K562 (cell line): ENCODE results near the gene RNF138. TPM values are rescaled to one million over a fixed set of nuclear protein-coding genes. Genes with fewer than 3 reads are reported as not detected.

Source experiments
- ATAC-seq: fragments of 200-7000 bp; cut with Tn5 transposase; 3 replicates; pipeline ENCODE4 v1.9.1; 2020; ENCODE audit warnings: moderate library complexity
- BruUV-seq: library from RNA; stranded (reverse); fragments of 400-500 nt; replicated peaks from 2 replicates; lab custom pipeline; 2021; lab: Mats Ljungman, UMichigan
- CTCF ChIA-PET: fragments of 300-600 bp; formaldehyde crosslinking; extraction: SDS; loops from one replicate; lab custom pipeline; 2021; ENCODE audit warnings: low intra/inter-chr PET ratio; lab: Yijun Ruan, JAX
- POLR2A ChIA-PET: fragments of 300-600, 350-650 bp; sonication (Branson Sonifier 250); formaldehyde crosslinking; extraction: SDS; loops from one replicate; lab custom pipeline; 2021; ENCODE audit warnings: antibody characterized with exemption, inconsistent platforms; lab: Yijun Ruan, JAX
- DNase-seq, 4 experiments: peaks; one replicate each; pipeline versions ENCODE4 v3.0.0 to v3.0.0-alpha.2; 2011 to 2018; ENCODE audit warnings: low spot score in 3 of 4, mixed read lengths in 3 of 4; ENCODE audit errors: extremely low read depth in 1 of 4
- FAIRE-seq: peaks from 2 replicates; lab custom pipeline; 2011; peaks lifted over from hg19 to GRCh38; lab: Jason Lieb, UNC
- H2AFZ ChIP-seq: 2 replicates; pipeline ENCODE4 v1.6.0; 2011; ENCODE audit warnings: low read depth, low read length, control low read depth, inconsistent platforms
- H3K27ac ChIP-seq: fragments of 200-600 bp; 3 replicates; pipeline ENCODE4 v1.8.0; 2011; ENCODE audit warnings: low read depth, mild to moderate bottlenecking, control low read depth, inconsistent platforms, low read length, moderate library complexity, mixed read lengths; ENCODE audit errors: extremely low read depth
- H3K27me3 ChIP-seq, 2 experiments: fragments of 300-600 bp in 1 of 2; 2 replicates in 1 of 2; 3 replicates in 1 of 2; pipeline versions ENCODE4 v1.6.0 to v1.8.0; 2011; ENCODE audit warnings: inconsistent platforms in 2 of 2, low read length in 2 of 2, mild to moderate bottlenecking in 1 of 2, mixed read lengths in 1 of 2, moderate library complexity in 1 of 2; ENCODE audit not compliant: control insufficient read depth in 2 of 2, insufficient read depth in 2 of 2
- H3K36me3 ChIP-seq: fragments of 300-600 bp; 3 replicates; pipeline ENCODE4 v1.8.0; 2011; ENCODE audit warnings: mild to moderate bottlenecking, low read length, inconsistent platforms; ENCODE audit not compliant: control insufficient read depth, insufficient read depth
- H3K4me1 ChIP-seq, 2 experiments: fragments of 200-600 bp in 1 of 2; replicated peaks in 1 of 2; 2 replicates in 1 of 2; 3 replicates in 1 of 2; pipeline versions ENCODE4 v1.5.1 to v1.8.0; 2011; ENCODE audit warnings: inconsistent platforms in 2 of 2, low read length in 2 of 2, mild to moderate bottlenecking in 1 of 2, mixed read lengths in 1 of 2, moderate library complexity in 1 of 2; ENCODE audit not compliant: control insufficient read depth in 2 of 2, insufficient read depth in 2 of 2
- H3K4me2 ChIP-seq: 2 replicates; pipeline ENCODE4 v1.6.1; 2011; ENCODE audit warnings: low read length, control low read depth, inconsistent platforms, mixed read lengths; ENCODE audit not compliant: insufficient read depth
- H3K4me3 ChIP-seq: fragments of 200-600 bp; sonication (generic), shearing (Covaris generic); 2 replicates; pipeline ENCODE4 v1.5.1; 2016; ENCODE audit warnings: control low read depth, inconsistent platforms
- H3K79me2 ChIP-seq: fragments of 200-600 bp; 3 replicates; pipeline ENCODE4 v1.8.0; 2011; ENCODE audit warnings: low read length, inconsistent platforms; ENCODE audit not compliant: control insufficient read depth, insufficient read depth
- H3K9ac ChIP-seq, 2 experiments: 2 replicates each; pipeline versions ENCODE4 v1.6.0 to v1.6.1; 2011; ENCODE audit warnings: low read depth in 2 of 2, low read length in 2 of 2, control low read depth in 1 of 2, inconsistent platforms in 1 of 2, mild to moderate bottlenecking in 1 of 2, mixed read lengths in 1 of 2; ENCODE audit not compliant: insufficient read depth in 1 of 2
- H3K9me1 ChIP-seq: one replicate; pipeline ENCODE4 v1.6.0; 2011; ENCODE audit warnings: inconsistent platforms, mild to moderate bottlenecking, low read length, moderate library complexity; ENCODE audit not compliant: control insufficient read depth, insufficient read depth
- H3K9me3 ChIP-seq: replicated peaks from 2 replicates; pipeline ENCODE4 v1.5.1; 2011; ENCODE audit warnings: low read depth, low read length, inconsistent platforms; ENCODE audit not compliant: control insufficient read depth, insufficient read depth
- H4K20me1 ChIP-seq: replicated peaks from 2 replicates; pipeline ENCODE4 v1.6.1; 2011; ENCODE audit warnings: low read length, inconsistent platforms, mixed read lengths; ENCODE audit not compliant: control insufficient read depth, insufficient read depth
- CLOCK ChIP-seq: fragments of 250-450 bp; sonication (Bioruptor Pico); IDR thresholded peaks from 2 replicates; pipeline ENCODE4 v1.4.0; 2020; ENCODE audit warnings: mild to moderate bottlenecking, moderate library complexity, borderline replicate concordance
- E2F1 ChIP-seq: sonication (generic); formaldehyde crosslinking; IDR thresholded peaks from 2 replicates; pipeline ENCODE4 v1.8.1; 2023; ENCODE audit warnings: mild to moderate bottlenecking, missing genetic modification reagents, moderate library complexity
- ILK ChIP-seq: fragments of 450-650 bp; IDR thresholded peaks from 2 replicates; pipeline ENCODE4 v1.6.1; 2016; ENCODE audit warnings: missing genetic modification characterization, low read depth, mild to moderate bottlenecking, missing compliant biosample characterization, moderate library complexity, borderline replicate concordance
- IRF1 ChIP-seq: sonication (generic); formaldehyde crosslinking; IDR thresholded peaks from 2 replicates; pipeline ENCODE4 v1.8.0; 2022; ENCODE audit warnings: missing genetic modification reagents, mild to moderate bottlenecking, borderline replicate concordance
- KDM5B ChIP-seq: fragments of 200-600 bp; sonication (generic); IDR thresholded peaks from 2 replicates; pipeline ENCODE4 v1.6.1; 2012; ENCODE audit warnings: low read depth, mild to moderate bottlenecking, moderate library complexity, low read length, control low read depth, inconsistent platforms; ENCODE audit not compliant: insufficient replicate concordance
- MLLT1 ChIP-seq, 2 experiments: fragments of 450-650 bp; IDR thresholded peaks; 2 replicates each; pipeline ENCODE4 v1.6.1; 2016
- POLR2AphosphoS5 ChIP-seq: IDR thresholded peaks from 2 replicates; pipeline ENCODE4 v1.6.1; 2011; ENCODE audit warnings: mild to moderate bottlenecking, low read depth, low read length, moderate library complexity; ENCODE audit not compliant: control insufficient read depth, insufficient read depth
- RBM25 ChIP-seq: fragments of 200-400 bp; formaldehyde crosslinking; IDR thresholded peaks from 2 replicates; pipeline ENCODE4 v1.6.1; 2018; ENCODE audit warnings: low read length, low read depth, moderate library complexity; ENCODE audit not compliant: severe bottlenecking
- RNF219 ChIP-seq: fragments of 250-450 bp; sonication (Bioruptor Pico); IDR thresholded peaks from 2 replicates; pipeline ENCODE4 v1.5.0; 2022; ENCODE audit warnings: mild to moderate bottlenecking
- SMAD2 ChIP-seq: fragments of 150-350 bp; IDR thresholded peaks from 2 replicates; pipeline ENCODE4 v1.6.1; 2014; ENCODE audit warnings: low read depth, mild to moderate bottlenecking, low read length
- TAF1 ChIP-seq: IDR thresholded peaks from 2 replicates; pipeline ENCODE4 v1.6.1; 2011; ENCODE audit warnings: mild to moderate bottlenecking, low read length, moderate library complexity; ENCODE audit not compliant: insufficient read depth, control insufficient read depth, severe bottlenecking; ENCODE audit errors: extremely low read depth
- ZEB2 ChIP-seq: fragments of 450-650 bp; IDR thresholded peaks from 2 replicates; pipeline ENCODE4 v1.6.1; 2016
- ZNF444 ChIP-seq: fragments of 250-450 bp; sonication (Bioruptor Pico); IDR thresholded peaks from 2 replicates; pipeline ENCODE4 v1.4.0; 2020; ENCODE audit warnings: mild to moderate bottlenecking, moderate library complexity
- ZSCAN29 ChIP-seq: fragments of 450-650 bp; IDR thresholded peaks from 2 replicates; pipeline ENCODE4 v1.6.1; 2017
- WGBS: fragments of 100-300 bp; shearing (Covaris generic); methylation state at CpG from one replicate; pipeline ENCODE4 v1.1.6; 2016; ENCODE audit warnings: low coverage, mixed read lengths; ENCODE audit not compliant: insufficient coverage; ENCODE audit errors: missing lambda C conversion rate; 5-methylcytosine and 5-hydroxymethylcytosine counted together
- in situ Hi-C: fragments of 300-500 bp; cut with MboI; formaldehyde crosslinking; loops from 4 replicates; pipeline ENCODE4 v1.15.0; 2018; ENCODE audit warnings: inconsistent platforms, mixed read lengths
- intact Hi-C: fragments of 100-400 bp; cut with micrococcal nuclease; formaldehyde crosslinking; loops from 2 replicates; pipeline ENCODE4 v1.14.2; 2022
- polyA plus RNA-seq, 8 experiments: library from polyadenylated mRNA; depleted of rRNA in 4 of 8; stranded (reverse) in 5 of 8; unstranded in 3 of 8; fragments of >200 nt; fragmentation: Nextera tagmentation in 2 of 8; fragmentation: Illumina TruSeq in 1 of 8; extraction: Ambion mirVana in 2 of 8; extraction: Trizol in 1 of 8; gene quantifications; 2 replicates each; pipeline versions ENCODE4 v1.2.1 to v1.2.3, GENCODE V29; 2011 to 2014; ENCODE audit warnings: inconsistent platforms in 1 of 8, missing spikeins in 1 of 8
- total RNA-seq, 7 experiments: library from RNA; depleted of rRNA in 6 of 7; stranded (reverse); fragments of >200 nt in 6 of 7; fragmentation: Illumina TruSeq in 2 of 7; extraction: Trizol in 2 of 7; gene quantifications; 2 replicates each; pipeline versions ENCODE4 v1.2.1 to v1.2.3, GENCODE V29; 2011 to 2021; ENCODE audit warnings: low replicate concordance in 1 of 7

RNF138 gene
- total and polyA plus RNA-seq, 9 of the 15 experiments (the other 6 are each of a cell fraction or from before 2014, with no cell fraction given), result 47.6 to 100 (median 62.5) TPM

- no peaks in the 10 kb centered on the region for H4K20me1 ChIP-seq
- intact Hi-C loops (no loop called here), in situ Hi-C loops (no loop called here)
- H3K36me3 ChIP-seq, result no peaks in the 10 kb centered on the region
- ChIA-PET POLR2A (no interaction called here), CTCF (no interaction called here)
- no TSS peak for BruUV-seq
- H3K27ac ChIP-seq, result no peak overlapping the region
- H3K9ac ChIP-seq, result no peak overlapping the region
- no peak overlapping the region for H2AFZ ChIP-seq
- DNase-seq (no peak), ATAC-seq (no peak), FAIRE-seq (no peak)
- H3K4me2 ChIP-seq, result no peak overlapping the region
- no peaks in the 10 kb centered on the region for H3K4me1 ChIP-seq
- H3K79me2 ChIP-seq, result no peaks in the 10 kb centered on the region
- H3K9me3 ChIP-seq, result no peaks in the 10 kb centered on the region
- no peak overlapping the region for H3K4me3 ChIP-seq
- H3K9me1 ChIP-seq, result no peaks in the 10 kb centered on the region
- 36% methylated on average over 1 of the region's 1 CpG for WGBS
- peaks cover 4 to 8% of the 10 kb centered on the region in 2 experiments; a peak in 4 of 5 replicates for H3K27me3 ChIP-seq
- TF ChIP-seq E2F1, result no peak
- TF ChIP-seq POLR2AphosphoS5, result no peak
- TF ChIP-seq CLOCK, result no peak
- no peak for TF ChIP-seq ZNF444
- no peak for TF ChIP-seq MLLT1 (IDR thresholded peaks at IDR 0.05)
- TF ChIP-seq IRF1 (CRISPR knock-in tag), result no peak
- TF ChIP-seq ZSCAN29, result no peak
- TF ChIP-seq RNF219, result no peak
- TF ChIP-seq ZEB2, result no peak
- no peak for TF ChIP-seq KDM5B
- TF ChIP-seq TAF1, result no peak
- TF ChIP-seq ILK, result no peak
- no peak for TF ChIP-seq SMAD2
- no peak for TF ChIP-seq RBM25
Measured at GRCh38 chr18:32074206-32074605, 17.5 kb upstream of the RNF138 start.
